ENCODE results near the gene GVQW3.
A peak's percentile ranks its signal among the peaks of the same experiment; 100 is the strongest.

Gene GVQW3

DNA sequence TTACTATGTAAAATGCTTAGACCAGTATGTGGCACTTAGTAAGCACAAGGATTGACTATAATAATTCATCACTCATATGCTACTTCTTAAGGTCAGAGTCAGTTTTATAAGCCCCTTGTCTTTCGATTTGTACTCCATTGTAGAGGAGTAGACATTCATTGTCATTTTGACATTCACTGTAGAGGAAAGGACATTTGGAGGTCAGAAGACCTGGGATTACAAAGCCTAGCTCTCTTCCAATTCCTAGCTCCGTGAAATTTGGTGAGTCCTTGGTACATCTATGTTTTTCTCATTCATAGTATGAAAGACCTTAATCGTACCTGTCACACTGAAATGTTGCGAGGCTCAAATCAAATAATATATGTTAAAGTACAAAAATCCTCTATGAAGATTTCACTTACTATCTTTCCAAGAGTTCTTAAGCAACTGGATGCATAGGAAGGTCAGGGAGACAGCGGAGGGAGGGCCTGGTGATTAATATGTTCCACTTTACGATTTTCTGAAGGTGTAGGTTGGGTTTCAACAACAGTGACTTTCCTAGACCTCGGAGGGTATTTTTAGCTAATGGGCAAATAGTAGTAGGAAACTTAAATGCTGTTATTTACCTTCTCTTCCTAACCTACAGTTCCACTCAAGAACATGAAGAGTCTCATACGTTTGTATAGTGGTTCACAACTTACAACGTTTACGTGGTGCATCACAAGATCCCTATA, 62.3 kb downstream of the GVQW3 start:
- H4K20me1 ChIP-seq, result peaks cover 21% of the 10 kb centered on the region
- peaks cover 31% of the 10 kb centered on the region for H3K36me3 ChIP-seq
- no peaks in the 10 kb centered on the region for H3K27me3 ChIP-seq
- H3K27ac ChIP-seq, result peak overlapping the region; percentile 94
- H3K9ac ChIP-seq, result peak overlapping the region; percentile 97
- peaks cover 25% of the 10 kb centered on the region for H3K4me1 ChIP-seq
- no peak for TF ChIP-seq Cebpa-rat (IDR thresholded peaks at IDR 0.05)
- H3K9me3 ChIP-seq, result no peaks in the 10 kb centered on the region
- peak overlapping the region; percentile 84 for H3K4me3 ChIP-seq
- H3K4me2 ChIP-seq, result peak overlapping the region; percentile 90

DNA sequence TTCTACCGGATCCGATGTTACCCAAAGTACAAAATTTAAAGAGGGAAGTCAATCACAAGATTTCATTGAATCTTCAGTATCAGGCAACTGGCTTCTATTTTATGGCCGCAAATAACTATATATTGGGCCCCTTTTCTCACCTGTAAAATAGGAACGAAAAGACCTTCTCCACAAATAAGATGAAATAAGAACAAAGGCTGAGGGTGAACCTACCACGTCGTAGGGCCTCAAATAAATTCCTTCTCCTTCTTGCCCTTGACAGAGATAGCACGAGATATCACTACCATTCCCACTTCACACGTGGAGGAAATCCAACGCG, 62.9 kb downstream of the GVQW3 start:
- Histone ChIP-seq H3K4me3 (peak overlapping the region; percentile 84), H3K9ac (peak overlapping the region; percentile 97), H3K9me3 (no peaks in the 10 kb centered on the region), H4K20me1 (peaks cover 21% of the 10 kb centered on the region), H3K27me3 (no peaks in the 10 kb centered on the region), H3K36me3 (peaks cover 36% of the 10 kb centered on the region), H3K4me1 (peaks cover 25% of the 10 kb centered on the region), H3K4me2 (peak overlapping the region; percentile 90), H3K27ac (peak overlapping the region; percentile 94)
- no peak for TF ChIP-seq Cebpa-rat (IDR thresholded peaks at IDR 0.05)

DNA sequence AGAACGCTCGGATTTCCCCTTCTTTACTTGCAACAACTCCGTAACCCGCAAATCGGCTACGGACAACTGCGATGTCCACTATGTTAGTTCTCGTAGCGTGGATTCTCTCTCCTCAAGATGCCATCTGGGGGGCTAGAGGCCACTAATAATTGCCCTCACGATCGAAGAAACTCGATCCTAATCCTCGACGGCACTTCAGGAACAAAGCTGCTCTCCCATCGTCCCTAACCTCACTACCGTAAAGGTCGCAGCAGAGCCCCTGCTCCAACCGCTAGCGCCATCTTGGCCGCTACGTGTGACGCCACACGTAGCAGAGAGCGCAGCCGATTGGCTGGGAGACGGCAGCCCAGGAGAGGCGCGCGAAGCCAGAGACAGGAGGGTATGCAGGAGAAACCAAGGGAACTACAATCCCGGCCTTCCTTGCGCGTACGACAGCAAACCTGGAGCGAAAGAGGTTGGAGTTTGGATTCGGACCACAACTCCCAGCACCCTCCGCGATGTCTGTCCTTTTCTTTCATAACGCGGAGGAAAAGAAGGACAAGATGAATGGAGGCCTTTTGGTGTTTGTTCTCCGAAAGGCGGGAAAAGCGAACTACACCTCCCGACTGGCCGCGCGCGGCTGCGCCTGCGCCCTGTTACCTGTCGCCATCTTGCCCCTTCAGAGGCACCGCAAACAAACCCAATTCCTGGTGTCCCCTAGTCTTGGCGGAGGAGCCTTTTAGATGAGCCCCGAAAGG, 63.4 kb downstream of the GVQW3 start, which contains the start of gene EMSY:
EMSY (plus strand) TSS at position 635 of the 737 bp plus-strand sequence. CDS start 1,921 bp downstream, outside the sequence.
- Histone ChIP-seq H3K9me3 (no peaks in the 10 kb centered on the region), H3K36me3 (peaks cover 41% of the 10 kb centered on the region), H3K4me1 (peaks cover 25% of the 10 kb centered on the region), H4K20me1 (peaks cover 21% of the 10 kb centered on the region), H3K4me3 (peak within 1 kb of the TSS; percentile 84), H3K27ac (peak within 1 kb of the TSS; percentile 94), H3K27me3 (no peaks in the 10 kb centered on the region), H3K9ac (peak within 1 kb of the TSS; percentile 97), H3K4me2 (peak within 1 kb of the TSS; percentile 92)
- no peak for TF ChIP-seq Cebpa-rat (IDR thresholded peaks at IDR 0.05)

DNA sequence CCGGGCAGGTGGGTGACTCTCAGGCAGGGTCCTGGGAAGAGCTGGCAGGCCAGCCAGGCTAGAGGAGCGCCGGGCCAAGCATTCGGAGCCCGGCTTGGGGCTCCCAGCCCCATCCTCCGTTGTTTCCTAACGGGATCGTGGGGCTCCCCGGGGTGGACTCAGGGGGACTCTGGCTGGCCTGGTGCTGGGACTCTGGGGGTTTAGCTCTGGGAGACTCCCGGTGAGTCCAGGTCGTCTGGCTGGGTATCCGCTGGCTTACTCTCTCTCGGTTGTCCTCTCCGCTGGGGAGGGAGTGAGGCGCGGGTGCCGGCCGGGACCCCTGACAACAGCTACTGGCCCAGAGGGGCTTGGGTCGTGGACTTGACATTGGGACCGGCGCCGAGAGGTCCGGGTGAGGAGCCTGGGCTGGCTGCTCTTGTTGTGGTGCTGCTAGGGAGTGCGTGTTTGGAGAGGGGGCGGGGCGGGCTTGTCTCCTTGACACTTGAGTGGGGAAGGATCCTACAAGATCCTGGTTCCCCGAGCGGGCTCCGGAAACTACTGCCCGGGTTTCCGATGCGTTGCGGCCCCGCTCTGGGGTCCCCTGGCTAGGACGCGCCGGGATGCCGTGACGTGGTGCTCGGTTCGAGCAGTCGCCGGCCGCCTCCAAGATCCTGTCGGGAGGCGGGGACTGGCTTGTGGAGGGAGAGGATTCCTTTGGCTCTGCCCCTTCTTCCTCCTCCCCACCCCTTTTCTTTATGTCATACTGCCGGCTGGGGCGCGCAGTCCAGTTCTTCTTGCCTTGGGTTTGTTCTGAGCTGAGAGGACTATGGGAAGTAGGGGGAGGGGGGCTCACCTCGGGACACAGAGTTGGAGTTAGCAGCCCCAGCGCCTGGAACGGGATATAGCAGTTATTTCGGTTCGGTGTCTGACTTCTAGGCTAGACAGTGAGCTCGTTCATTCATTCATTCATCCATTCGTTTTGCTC, 64.3 kb downstream of the GVQW3 start:
- H3K36me3 ChIP-seq, result peaks cover 50% of the 10 kb centered on the region
- H3K27me3 ChIP-seq, result no peaks in the 10 kb centered on the region
- no peaks in the 10 kb centered on the region for H3K9me3 ChIP-seq

DNA sequence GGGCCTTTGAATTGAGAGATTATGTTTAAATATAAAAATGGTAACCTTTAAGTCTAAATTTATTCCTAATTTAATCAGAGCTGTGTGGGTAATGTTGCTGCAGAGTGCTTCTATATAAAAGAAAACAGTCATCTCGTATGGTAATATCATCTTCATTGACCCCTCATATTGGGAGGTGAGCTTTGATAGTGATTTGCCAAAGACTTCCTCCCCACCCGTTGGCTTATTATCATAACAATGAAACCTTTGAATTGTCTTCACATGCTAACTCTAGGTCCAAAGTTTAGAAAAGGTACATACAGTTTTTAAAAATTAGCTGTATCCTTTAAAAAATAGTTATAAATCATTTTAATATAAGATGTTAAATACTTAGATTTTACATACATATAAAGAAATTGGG, 67.4 kb downstream of the GVQW3 start:
- peaks cover 14% of the 10 kb centered on the region for H3K4me1 ChIP-seq

More for the DNA sequence above, 64.3 kb downstream of the GVQW3 start:
- H3K4me3 ChIP-seq, result peak overlapping the region; percentile 84
- H4K20me1 ChIP-seq, result peaks cover 24% of the 10 kb centered on the region
- TF ChIP-seq Cebpa-rat (IDR thresholded peaks at IDR 0.05), result no peak
- peak overlapping the region; percentile 97 for H3K9ac ChIP-seq
- H3K27ac ChIP-seq, result peak overlapping the region; percentile 94
- peak overlapping the region; percentile 92 for H3K4me2 ChIP-seq
- H3K4me1 ChIP-seq, result peaks cover 25% of the 10 kb centered on the region

DNA sequence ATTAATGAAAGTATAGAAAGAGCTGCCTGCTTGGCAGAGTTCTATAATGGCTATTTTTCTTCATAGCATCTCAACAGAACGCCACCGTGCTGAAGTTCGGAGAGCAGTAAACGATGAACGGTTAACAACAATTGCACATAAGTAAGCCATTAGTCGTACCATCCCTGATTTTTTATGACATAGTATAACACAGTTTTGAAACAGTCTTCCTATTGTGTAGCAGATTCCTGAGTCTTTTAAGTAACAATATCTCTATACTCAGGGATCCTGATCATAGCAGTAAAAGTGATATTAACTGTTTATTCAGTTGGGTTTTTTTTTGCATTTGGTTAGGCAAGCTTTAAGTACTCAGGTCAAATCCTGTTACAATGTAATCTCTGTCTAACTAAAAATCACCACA, 72.1 kb downstream of the GVQW3 start:
- Histone ChIP-seq H3K4me1 (no peaks in the 10 kb centered on the region), H3K4me3 (no peak overlapping the region), H3K27ac (no peak overlapping the region), H3K4me2 (no peak overlapping the region), H3K9me3 (no peaks in the 10 kb centered on the region), H3K9ac (no peak overlapping the region), H3K27me3 (no peaks in the 10 kb centered on the region), H4K20me1 (0 out of 2 replicates have a peak, but pooled peaks cover 4% of the 10 kb centered on the region), H3K36me3 (peaks cover 80% of the 10 kb centered on the region)
- TF ChIP-seq Cebpa-rat (IDR thresholded peaks at IDR 0.05), result no peak

More for the DNA sequence above, 67.4 kb downstream of the GVQW3 start:
- no peak overlapping the region for H3K27ac ChIP-seq
- peaks cover 62% of the 10 kb centered on the region for H3K36me3 ChIP-seq
- no peak overlapping the region for H3K9ac ChIP-seq
- H4K20me1 ChIP-seq, result peaks cover 24% of the 10 kb centered on the region
- no peak overlapping the region for H3K4me2 ChIP-seq
- H3K27me3 ChIP-seq, result no peaks in the 10 kb centered on the region
- H3K9me3 ChIP-seq, result no peaks in the 10 kb centered on the region
- no peak overlapping the region for H3K4me3 ChIP-seq
- no peak for TF ChIP-seq Cebpa-rat (IDR thresholded peaks at IDR 0.05)

DNA sequence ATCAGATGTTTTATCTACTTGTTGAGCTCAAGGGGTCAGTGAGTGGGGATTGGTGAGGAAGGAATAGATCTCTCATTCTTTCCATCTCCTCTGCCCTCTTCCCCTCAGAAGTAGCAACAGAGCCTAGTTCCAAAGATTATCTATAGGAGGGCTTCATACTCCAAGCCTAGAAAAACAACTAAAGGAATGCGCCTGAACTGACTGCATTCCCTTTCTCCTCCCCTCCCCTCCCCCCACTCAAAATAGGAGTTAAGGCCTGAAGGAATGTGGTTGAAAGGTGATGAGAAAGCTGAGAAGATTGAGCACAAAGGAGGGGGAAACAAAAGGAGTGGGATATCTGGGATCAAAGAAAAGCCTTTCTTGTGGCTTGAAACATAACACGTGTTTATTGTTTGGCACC, 74.2 kb downstream of the GVQW3 start:
- TF ChIP-seq Cebpa-rat (IDR thresholded peaks at IDR 0.05), result no peak
- Histone ChIP-seq H3K27ac (no peak overlapping the region), H3K27me3 (no peaks in the 10 kb centered on the region), H3K36me3 (peaks cover 79% of the 10 kb centered on the region), H4K20me1 (no peaks in the 10 kb centered on the region), H3K9ac (no peak overlapping the region), H3K4me1 (no peaks in the 10 kb centered on the region), H3K4me3 (no peak overlapping the region), H3K9me3 (no peaks in the 10 kb centered on the region), H3K4me2 (no peak overlapping the region)

DNA sequence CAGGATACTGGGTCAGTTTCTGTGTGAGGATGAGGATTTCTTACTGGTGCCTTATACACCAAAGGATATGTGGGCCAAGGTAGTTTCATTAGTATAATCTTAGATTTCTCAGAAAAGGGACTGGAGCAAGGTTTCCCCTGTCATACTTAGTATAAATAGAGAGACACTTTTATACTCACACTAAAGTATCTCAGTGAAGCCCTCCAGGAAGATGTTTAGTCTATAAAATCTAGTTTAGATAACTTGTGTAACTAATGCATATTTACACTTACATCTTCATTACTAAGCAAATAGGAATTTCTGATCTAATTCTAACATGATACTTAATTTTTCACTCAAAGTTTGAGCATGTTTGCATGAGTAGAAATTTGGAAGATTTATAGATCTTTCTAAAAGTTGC, 74.8 kb downstream of the GVQW3 start:
- TF ChIP-seq Cebpa-rat (IDR thresholded peaks at IDR 0.05), result no peak
- Histone ChIP-seq H3K27ac (no peak overlapping the region), H3K9ac (no peak overlapping the region), H3K4me3 (no peak overlapping the region), H3K9me3 (no peaks in the 10 kb centered on the region), H3K27me3 (no peaks in the 10 kb centered on the region), H3K36me3 (peaks cover 78% of the 10 kb centered on the region), H4K20me1 (no peaks in the 10 kb centered on the region), H3K4me1 (no peaks in the 10 kb centered on the region), H3K4me2 (no peak overlapping the region)

DNA sequence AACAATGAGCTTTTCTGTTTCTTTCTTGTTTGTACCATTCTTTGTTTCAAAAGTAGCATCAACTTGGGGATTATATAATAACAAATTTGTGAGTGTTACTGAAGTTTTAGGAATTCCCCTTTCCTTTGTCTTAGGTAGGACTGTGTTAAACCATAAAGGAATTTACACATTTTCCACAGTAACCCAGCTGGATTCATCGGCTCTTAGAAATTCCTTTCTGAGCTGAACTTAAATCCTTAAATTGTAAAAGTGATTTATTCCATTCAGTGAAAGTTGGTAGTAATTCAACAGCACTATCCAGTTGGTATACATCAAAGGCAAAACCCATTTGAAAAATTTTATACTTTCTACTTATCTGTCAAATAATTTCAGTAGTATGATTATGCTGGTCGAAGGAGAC, 75.4 kb downstream of the GVQW3 start:
- H3K36me3 ChIP-seq, result peaks cover 77% of the 10 kb centered on the region
- H3K27ac ChIP-seq, result no peak overlapping the region
- H3K9ac ChIP-seq, result no peak overlapping the region
- H3K27me3 ChIP-seq, result no peaks in the 10 kb centered on the region
- H3K4me3 ChIP-seq, result no peak overlapping the region
- no peaks in the 10 kb centered on the region for H4K20me1 ChIP-seq
- no peaks in the 10 kb centered on the region for H3K9me3 ChIP-seq
- TF ChIP-seq Cebpa-rat (IDR thresholded peaks at IDR 0.05), result no peak
- no peak overlapping the region for H3K4me2 ChIP-seq
- H3K4me1 ChIP-seq, result no peaks in the 10 kb centered on the region

Measured in BLaER1 (cell line).